Ishikawa (cell line): ENCODE measurements around the gene HOXA6.

Experiments
- CEBPB ChIP-seq: IDR thresholded peaks from 2 replicates; pipeline ENCODE4 v1.6.1; 2012
- CREB1 ChIP-seq: IDR thresholded peaks from 2 replicates; pipeline ENCODE4 v1.6.1; 2012; ENCODE audit warnings: low read depth
- EGR1 ChIP-seq: IDR thresholded peaks from 2 replicates; pipeline ENCODE4 v1.6.1; 2012
- EP300 ChIP-seq: IDR thresholded peaks from 2 replicates; pipeline ENCODE4 v1.6.1; 2012; ENCODE audit warnings: borderline replicate concordance
- FOXM1 ChIP-seq: IDR thresholded peaks from 2 replicates; pipeline ENCODE4 v1.6.1; 2012; ENCODE audit warnings: low read depth, borderline replicate concordance
- NFIC ChIP-seq: IDR thresholded peaks from 2 replicates; pipeline ENCODE4 v1.6.1; 2012
- RAD21 ChIP-seq: IDR thresholded peaks from 2 replicates; pipeline ENCODE4 v1.6.1; 2012; ENCODE audit warnings: low read depth
- TAF1 ChIP-seq: IDR thresholded peaks from 2 replicates; pipeline ENCODE4 v1.6.1; 2012; ENCODE audit warnings: low read depth, mild to moderate bottlenecking
- TCF12 ChIP-seq: IDR thresholded peaks from 2 replicates; pipeline ENCODE4 v1.6.1; 2012; ENCODE audit warnings: low read depth
- TEAD4 ChIP-seq: IDR thresholded peaks from 2 replicates; pipeline ENCODE4 v1.6.1; 2012
- YY1 ChIP-seq: IDR thresholded peaks from 2 replicates; pipeline ENCODE4 v1.6.1; 2012; ENCODE audit warnings: low read depth
- ZBTB7A ChIP-seq: IDR thresholded peaks from 2 replicates; pipeline ENCODE4 v1.6.1; 2012; ENCODE audit warnings: low read depth
- TF ChIP-seq, protein P1 (sequence below): IDR thresholded peaks from 2 replicates; pipeline ENCODE4 v1.6.1; 2012; ENCODE audit warnings: low read depth, mild to moderate bottlenecking
- TF ChIP-seq, protein P2 (sequence below): IDR thresholded peaks from 2 replicates; pipeline ENCODE4 v1.6.1; 2012
- TF ChIP-seq, protein P3 (sequence below): IDR thresholded peaks from 2 replicates; pipeline ENCODE4 v1.6.1; 2012

Gene HOXA6

DNA sequence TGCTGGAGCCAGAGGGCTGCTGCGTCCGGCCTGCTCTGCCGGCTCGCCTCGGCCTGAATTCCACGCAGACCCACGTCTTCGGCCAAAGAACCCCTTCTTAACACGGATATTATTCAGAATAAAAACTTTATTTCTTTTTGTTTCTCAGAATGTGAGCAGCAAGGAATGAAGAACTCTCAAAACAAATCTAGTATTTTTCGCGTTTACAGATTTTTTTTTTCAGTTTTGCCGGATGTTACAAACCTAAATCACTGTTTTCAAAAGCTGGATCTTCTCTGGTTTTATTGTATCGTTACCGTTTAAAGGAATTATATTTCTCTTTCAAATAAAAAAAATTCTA, 40.7 kb downstream of the HOXA6 start:
- TF ChIP-seq, protein P1, sequence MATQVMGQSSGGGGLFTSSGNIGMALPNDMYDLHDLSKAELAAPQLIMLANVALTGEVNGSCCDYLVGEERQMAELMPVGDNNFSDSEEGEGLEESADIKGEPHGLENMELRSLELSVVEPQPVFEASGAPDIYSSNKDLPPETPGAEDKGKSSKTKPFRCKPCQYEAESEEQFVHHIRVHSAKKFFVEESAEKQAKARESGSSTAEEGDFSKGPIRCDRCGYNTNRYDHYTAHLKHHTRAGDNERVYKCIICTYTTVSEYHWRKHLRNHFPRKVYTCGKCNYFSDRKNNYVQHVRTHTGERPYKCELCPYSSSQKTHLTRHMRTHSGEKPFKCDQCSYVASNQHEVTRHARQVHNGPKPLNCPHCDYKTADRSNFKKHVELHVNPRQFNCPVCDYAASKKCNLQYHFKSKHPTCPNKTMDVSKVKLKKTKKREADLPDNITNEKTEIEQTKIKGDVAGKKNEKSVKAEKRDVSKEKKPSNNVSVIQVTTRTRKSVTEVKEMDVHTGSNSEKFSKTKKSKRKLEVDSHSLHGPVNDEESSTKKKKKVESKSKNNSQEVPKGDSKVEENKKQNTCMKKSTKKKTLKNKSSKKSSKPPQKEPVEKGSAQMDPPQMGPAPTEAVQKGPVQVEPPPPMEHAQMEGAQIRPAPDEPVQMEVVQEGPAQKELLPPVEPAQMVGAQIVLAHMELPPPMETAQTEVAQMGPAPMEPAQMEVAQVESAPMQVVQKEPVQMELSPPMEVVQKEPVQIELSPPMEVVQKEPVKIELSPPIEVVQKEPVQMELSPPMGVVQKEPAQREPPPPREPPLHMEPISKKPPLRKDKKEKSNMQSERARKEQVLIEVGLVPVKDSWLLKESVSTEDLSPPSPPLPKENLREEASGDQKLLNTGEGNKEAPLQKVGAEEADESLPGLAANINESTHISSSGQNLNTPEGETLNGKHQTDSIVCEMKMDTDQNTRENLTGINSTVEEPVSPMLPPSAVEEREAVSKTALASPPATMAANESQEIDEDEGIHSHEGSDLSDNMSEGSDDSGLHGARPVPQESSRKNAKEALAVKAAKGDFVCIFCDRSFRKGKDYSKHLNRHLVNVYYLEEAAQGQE: no peak
- TF ChIP-seq YY1: no peak
- no peak for TF ChIP-seq CREB1
- no peak for TF ChIP-seq ZBTB7A
- TF ChIP-seq TCF12: no peak
- no peak for TF ChIP-seq CEBPB
- TF ChIP-seq EGR1: no peak
- no peak for TF ChIP-seq FOXM1
- TF ChIP-seq TAF1: no peak
- no peak for TF ChIP-seq EP300
- TF ChIP-seq NFIC: no peak
- TF ChIP-seq, protein P2, sequence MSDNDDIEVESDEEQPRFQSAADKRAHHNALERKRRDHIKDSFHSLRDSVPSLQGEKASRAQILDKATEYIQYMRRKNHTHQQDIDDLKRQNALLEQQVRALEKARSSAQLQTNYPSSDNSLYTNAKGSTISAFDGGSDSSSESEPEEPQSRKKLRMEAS: no peak

DNA sequence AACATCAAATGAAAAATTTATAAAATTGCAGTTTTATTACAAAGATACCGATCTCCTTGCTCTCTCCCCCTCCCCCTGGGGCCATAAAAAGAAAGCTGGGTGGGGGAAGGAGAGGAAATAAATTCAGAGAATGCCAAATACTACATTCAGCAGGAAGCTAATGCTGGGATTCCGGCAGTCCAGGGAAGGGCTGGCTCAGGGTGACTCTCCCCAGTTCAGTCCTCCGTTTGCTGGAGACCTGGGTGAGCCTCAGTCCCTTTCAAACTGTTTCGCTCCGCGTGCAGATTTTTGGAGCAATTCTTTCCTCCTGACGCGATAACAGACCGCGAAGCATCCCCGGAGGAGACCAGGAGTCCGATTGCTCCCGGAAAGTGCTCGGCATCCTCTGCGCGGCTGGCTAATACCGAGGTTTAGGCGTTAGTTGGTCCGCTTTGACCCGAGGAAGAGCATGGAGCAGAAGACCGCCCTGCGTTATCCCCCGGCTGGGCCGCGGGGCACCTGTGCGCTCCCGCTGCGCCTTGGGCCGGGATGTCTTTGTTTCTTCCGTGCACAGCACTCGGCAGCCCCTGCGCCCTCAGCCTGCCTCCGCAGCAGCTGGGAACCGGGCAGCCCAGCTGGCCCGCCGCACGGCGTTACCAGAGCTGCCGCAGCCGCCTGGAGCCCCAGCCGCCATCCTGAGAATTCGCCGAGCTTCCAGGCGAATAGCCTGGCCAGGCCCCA, 41.2 kb downstream of the HOXA6 start:
- no peak for TF ChIP-seq EGR1
- TF ChIP-seq TEAD4: no peak
- TF ChIP-seq TAF1: no peak
- TF ChIP-seq, protein P3, sequence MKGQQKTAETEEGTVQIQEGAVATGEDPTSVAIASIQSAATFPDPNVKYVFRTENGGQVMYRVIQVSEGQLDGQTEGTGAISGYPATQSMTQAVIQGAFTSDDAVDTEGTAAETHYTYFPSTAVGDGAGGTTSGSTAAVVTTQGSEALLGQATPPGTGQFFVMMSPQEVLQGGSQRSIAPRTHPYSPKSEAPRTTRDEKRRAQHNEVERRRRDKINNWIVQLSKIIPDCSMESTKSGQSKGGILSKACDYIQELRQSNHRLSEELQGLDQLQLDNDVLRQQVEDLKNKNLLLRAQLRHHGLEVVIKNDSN: no peak

DNA sequence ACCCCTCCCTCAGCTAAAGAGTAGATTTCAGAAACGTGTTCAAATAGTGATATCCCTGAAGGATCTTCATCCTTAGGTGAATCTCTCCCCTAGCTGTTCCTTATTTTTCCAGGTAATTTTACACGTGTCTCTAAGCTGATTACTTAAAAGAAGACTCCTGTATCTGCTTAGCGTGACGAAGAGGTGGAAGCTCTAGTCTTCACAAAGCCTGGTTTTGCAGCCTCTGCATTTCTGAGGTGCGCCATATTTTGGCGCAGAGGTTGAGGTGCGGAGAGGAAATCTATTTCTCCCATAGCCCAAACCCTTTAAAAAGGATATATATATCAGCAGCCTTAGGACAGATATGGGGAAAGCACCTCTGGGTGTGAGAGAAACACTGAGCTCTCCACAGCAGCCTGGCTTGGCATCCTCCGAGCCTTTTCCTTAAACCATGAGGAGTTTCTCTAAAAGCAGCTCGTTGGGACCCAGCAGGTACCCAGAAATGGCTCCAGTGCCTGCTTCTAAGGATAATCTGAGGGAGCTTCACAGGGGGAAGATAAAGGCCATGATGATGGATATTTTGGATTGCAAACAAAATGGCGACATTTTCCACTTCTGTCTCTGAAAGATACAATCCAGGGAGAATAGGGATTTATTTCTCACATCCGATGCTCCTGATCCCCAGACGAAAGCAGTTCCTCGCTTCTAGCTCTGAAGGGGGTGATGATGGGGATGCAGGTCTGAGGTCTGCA, 42.1 kb downstream of the HOXA6 start:
- TF ChIP-seq, protein P1: no peak
- TF ChIP-seq EP300: no peak
- TF ChIP-seq RAD21: no peak
- TF ChIP-seq, protein P2: no peak
- TF ChIP-seq ZBTB7A: no peak
- no peak for TF ChIP-seq TCF12
- TF ChIP-seq, protein P3: no peak
- no peak for TF ChIP-seq CEBPB
- no peak for TF ChIP-seq NFIC
- no peak for TF ChIP-seq TEAD4
- TF ChIP-seq FOXM1: no peak
- no peak for TF ChIP-seq CREB1
- TF ChIP-seq EGR1: no peak
- TF ChIP-seq YY1: no peak
- TF ChIP-seq TAF1: no peak

DNA sequence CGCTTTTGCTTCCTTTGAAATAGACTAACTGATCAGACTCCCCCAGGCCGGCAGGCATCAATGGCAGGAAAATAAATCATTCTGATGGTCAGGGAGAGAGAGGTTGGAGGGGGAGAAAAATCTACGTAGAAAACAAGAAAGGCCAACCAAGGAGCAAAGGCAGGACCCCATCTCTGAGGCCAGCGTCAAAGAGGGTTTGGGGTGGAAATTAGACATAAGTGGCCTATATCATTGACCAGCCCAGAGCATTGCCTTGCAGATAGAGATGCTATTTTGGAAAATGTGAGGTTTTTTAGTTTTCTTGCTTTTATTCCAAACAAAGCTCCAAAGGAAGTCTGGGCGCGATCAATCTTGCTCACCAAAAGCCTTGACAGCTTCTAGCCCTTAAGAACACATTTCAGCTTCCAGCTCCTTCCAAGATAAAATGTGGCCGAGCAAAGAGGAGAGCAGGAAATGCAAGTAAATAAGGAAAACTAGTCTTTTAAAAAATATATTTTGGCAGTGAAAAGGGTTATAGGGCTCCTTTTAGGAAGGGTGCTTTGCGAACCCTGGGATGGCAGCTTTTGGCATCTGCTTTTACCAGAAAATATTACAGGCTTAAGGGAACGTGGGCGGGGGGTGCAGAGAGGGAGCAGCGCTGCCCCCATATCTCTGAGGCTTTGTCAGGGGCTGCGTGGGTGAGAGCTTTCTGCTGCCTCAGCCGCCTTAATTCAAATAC, 43.1 kb downstream of the HOXA6 start:
- TF ChIP-seq EP300: no peak
- no peak for TF ChIP-seq NFIC

DNA sequence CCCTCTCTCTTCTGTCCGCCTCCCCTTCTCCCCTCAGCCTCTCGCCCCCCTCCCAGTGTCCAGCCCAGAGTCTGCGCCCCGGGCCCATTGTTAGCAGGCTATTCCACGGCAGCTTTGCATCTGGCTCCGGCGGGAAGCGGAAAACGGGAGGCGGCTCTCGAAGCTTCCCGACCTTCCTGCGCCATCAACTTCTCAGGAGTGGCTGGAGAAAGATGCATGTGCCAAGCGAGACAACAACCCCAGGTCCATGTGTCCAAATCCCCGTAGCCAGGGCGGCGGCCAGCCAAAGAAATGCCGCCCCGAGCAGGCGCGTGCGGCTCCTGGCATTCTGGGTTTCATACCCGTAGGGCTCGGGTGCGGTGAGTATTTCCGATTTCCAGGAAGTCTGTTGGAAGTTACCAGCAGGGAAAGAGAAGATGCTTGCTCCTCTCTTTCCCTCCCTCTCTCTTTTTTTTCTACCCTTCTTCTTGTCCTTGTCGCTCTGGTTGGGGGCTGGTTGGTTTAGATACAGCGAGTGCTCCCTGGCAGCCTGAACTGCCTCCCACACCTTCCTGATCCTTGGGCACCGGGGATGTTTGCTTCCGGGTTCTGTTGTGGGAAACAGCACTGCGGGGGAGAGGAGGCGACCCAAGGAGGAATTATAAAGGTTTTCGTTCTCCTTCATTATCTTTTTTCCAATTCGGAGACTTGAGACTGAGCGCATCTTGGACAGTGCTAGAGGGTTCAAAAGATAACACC, 43.9 kb downstream of the HOXA6 start:
- TF ChIP-seq TEAD4: no peak
- TF ChIP-seq EGR1: no peak
- TF ChIP-seq, protein P1: no peak
- no peak for TF ChIP-seq YY1
- no peak for TF ChIP-seq NFIC
- TF ChIP-seq CREB1: no peak
- TF ChIP-seq ZBTB7A: no peak
- TF ChIP-seq TCF12: no peak
- no peak for TF ChIP-seq RAD21
- no peak for TF ChIP-seq CEBPB
